Stimulated activated CD8-positive, alpha-beta memory T cell treated with anti-CD3 and anti-CD28 coated beads, Interleukin-7, amount 100 ng/mL, for 1 hour (primary cell): ENCODE data around the gene ATP2C2.
"Not testable (repeated sequence)": the region's sequence is repeated elsewhere in the genome, so short reads cannot be mapped to it uniquely, and the experiment has no call there.

Source experiments
- DNase-seq, 2 donors: peaks; one replicate each; pipeline ENCODE4 v3.0.0-alpha.2; 2020; ENCODE audit warnings: low read depth in 2 of 2

Gene ATP2C2

DNA sequence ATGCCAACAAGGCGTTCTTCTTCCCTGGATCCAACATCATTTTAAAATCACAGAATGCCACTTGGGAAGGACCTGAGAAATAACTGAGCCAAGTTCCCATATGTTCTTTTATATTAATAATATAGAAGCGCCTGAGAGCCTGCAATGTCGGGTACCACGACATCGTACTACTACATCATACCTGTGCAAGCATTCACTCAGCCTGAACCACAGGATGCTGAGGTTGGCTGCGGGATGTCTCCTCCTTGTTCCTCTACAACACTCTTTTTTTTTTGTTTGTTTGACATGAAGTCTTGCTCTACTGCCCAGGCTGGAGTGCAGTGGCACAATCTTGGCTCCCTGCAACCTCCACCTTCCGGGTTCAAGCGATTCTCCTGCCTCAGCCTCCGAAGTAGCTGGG lies 2.1 kb upstream of the ATP2C2 start:
- DNase-seq: no peak

DNA sequence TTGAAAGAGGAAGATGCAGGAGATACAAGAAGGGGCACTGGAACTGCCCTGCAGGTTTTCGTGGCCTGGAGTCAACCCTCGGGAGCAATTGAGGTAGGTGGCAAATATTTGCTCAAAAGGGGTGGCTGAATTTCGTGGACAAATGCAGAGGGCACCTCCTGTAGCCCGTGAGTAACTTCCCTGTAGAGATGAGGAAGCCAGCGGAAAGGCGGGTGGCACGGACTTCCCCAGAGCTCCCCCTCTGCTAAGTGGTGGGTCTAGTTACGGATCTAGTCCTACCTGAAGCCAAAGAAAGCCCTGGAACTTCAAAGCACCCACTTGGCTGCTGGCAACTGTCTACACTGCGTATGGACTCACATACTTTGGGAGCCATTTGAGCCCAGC lies 1.0 kb upstream of the ATP2C2 start:
- DNase-seq: no peak

DNA sequence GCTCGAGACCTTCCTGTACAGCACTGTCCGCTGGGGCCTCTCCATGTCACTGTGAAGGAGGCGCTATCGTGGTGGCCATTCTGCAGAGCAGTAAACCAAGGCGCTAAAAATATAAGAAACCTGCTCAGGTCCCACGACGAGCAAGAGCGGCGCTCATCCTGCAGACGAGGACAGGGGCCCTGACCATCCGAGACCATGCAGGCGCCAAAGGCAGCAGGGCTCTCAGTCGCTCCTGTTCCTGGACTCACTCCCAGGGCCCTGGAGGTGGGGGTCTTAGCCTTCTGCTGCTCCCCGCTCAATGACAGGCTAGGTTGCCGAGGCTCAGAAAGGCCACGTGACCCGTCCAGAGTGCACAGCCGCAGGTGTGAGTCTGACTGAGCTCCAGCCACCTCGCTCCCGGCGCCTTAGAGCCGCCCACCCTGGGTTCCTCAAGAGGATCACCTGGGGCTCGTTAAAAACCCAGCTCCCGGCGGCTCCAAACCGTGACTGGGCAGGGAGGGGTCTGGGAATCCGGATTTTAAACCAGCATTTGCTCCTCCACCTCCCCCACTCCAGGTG lies 509 bp upstream of the ATP2C2 start:
- no peak for DNase-seq

DNA sequence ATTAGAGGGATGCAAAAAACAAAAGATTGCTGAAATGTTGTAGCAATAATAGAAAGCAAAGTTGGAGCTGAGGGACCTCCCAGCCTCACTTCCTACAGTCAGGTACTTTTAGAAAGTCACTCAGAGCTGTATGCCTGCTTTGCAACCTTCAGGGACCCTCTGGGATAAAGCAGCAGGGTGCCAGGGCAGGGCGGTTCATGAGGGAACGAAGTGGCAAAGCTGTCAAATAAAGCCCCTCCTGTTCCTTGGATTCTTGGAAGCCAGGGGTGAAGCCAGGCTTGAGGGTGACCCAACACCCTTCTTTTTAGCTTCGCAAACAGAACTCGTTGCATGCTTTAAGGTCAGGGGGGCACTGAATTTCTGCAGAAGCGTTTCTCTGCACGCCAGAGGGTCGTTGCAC lies 767 bp downstream of the ATP2C2 start:
- no peak for DNase-seq

DNA sequence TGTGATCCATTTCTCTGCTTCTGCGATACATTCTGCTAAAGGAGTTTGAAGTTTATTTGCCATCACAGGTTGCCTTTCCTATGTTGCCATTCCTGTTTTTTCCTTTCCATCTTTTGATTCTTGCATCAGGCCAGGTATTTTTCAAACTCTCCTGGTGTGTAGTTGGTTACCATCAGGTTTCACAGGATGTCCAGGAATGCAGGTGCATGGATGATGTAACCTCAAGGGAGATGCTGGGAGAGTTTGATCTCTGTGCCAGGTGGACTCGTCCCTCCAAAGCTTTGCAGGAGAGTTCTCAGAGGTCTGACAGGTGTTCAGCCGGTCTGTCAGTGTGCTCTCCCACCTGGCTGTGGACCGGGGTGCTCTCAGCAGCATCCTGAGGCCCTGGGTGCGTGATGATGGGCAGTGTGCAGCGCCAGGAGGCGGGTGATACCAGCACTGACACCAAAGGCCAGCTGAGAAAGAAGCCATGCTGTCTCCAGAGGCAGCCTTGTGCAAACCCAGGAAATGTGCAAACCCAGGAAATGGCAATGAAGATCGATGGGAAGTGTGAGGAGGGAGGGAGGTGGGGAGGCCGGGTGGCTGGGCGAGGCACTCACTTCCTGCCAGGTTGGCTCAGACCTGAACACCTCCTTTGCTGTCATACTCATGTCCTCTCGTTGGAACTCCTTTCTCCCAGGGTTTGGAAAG lies 1.7 kb downstream of the ATP2C2 start:
- no peak for DNase-seq

DNA sequence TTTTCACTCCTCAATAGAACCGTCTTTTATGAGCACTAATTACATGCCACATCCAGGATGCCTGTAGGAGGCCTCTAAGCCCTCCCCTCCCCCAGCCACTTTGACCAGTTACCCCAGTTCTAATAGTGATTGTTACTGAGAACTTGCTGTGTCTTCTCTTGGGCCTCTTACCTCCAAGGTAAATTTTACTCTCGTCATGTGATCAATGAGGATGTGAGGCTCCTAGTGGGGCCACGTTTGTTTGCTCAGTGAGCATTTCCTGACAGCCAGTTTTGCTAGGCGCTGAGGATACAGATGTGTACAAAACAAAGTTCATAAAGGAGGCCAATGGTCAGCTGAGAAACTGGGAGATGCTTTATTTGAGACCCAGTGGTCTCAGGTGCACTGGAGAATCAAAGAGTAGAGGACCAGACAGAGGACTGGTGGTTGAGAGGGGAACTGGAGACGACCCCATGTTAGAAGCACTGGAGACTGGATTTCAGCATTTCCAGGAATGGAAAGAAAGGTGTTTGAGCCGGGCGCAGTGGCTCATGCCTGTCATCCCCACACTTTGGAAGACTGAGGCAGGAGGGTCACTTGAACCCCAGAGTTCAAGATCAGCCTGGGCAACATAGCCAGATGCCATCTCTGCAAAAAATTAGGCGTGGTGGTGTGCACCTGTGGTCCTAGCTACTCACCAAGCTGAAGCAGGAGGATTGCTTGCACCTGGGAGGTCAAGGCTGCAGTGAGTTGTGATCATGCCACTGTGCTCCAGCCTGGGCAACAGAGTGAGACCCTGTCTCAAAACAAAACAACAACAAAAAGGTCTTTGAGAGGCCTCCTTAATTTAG lies 2.6 kb downstream of the ATP2C2 start:
- DNase-seq: no peak

DNA sequence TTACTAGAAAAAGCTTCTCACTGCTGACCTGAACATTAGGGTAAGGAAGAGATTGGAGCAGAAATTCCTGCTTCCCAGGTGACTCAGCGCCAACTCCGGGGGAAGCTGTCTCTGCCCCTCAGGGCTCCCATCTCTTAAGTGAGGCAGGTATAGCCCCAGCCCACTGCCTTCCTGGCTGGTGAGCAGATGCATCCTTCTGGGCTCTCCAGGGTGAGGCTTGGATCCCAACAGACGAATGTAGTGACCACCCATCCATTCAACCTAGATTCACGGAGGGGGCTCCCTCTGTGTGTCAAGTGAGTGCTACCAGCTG lies 3.2 kb downstream of the ATP2C2 start:
- DNase-seq: no peak

DNA sequence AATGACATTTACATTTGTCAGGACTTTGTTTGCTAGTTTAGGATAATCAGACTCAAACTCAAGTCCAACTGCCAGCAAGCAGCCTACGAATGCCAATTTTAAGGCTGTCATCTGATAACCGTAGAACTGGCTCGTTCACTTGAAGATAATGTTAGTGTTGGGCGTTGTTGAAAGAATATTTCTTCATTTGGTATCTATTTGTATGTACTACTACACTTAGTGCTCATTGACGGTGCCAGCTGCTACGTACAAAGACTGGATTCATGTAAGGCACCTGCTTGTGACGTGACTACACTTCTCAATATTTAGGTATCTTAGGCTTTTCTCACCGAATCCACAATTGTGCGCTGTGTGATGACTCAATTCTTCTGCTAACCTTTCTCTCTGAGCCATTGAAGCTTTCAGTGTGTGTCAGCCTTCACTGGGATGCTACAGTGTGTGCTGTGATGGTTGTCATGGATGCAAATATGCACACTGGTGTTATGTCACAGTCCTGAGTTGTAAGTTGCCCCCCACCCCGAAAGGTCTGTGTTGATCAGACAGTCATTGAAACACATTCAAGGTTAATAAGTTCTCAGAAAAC lies 5.7 kb downstream of the ATP2C2 start:
- no peak for DNase-seq

DNA sequence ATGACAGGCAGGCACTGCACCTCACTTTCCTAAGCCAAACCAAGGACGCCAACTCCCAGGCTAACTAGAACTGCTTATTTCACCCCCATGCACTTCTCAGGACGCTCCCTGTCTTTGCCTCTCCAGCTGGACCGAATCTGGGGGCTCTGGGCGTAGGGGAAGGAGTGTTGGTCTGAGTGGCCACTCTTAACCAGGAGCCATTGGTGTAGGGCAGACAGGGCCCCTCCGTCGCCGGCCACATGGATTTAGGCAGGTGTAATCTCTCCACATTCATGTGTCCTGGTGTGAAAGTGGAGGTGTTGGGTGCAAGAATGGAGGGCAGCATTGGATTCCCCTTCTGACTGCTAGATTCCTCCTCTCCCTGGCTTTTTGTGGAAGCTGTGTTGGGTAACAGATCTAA lies 9.8 kb downstream of the ATP2C2 start:
- no peak for DNase-seq

DNA sequence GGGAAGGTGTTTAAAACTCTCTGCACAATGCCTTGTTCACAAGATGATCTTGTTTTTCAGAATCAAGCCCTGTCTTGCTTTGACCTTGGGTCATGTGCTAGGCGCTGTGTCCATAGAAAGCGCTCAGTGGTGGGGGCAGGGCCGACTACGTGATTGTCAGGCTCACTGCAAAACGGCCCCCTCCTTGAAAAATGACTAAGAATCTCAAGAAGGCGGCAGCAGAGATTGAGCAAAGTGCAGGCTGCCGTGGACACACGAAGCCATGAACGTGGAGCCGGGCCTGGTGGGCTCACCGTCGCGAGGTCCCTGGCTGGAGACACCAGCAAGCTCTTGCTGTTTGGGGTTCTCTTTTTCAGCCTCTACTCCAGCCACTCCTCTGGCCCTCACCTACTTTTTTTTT lies 10.2 kb downstream of the ATP2C2 start:
- no peak for DNase-seq

DNA sequence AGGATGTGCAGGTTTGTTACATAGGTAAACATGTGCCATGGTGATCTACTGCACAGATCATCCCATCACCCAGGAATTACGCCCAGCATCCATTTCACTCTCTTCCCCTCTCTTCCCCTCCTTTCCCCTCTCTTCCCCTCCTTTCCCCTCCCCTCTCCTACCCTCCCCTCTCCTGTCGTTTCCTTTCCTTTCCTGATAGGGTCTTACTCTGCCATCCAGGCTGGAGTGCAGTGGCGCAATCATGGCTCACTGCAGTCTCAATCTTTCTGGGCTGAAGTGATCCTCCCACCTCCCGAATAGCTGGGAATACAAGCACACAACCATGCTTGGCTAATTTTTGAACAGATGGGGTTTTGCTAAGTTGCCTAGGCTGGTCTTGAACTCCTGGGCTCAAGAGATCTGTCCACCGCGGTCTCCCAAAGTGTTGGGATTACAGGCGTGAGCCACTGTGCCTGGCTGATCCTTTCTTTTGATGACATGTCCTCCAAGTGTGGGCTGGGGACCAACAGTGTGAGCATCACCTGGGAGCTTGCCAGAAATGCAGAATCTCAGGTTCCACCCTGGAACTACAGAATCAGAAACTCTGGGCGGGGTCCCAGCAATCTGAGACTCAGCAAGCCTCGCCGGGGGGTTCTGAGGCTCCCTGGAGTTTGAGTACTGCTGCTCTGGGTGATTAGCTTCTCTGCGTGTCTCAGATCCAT lies 10.8 kb downstream of the ATP2C2 start:
- no peak for DNase-seq

DNA sequence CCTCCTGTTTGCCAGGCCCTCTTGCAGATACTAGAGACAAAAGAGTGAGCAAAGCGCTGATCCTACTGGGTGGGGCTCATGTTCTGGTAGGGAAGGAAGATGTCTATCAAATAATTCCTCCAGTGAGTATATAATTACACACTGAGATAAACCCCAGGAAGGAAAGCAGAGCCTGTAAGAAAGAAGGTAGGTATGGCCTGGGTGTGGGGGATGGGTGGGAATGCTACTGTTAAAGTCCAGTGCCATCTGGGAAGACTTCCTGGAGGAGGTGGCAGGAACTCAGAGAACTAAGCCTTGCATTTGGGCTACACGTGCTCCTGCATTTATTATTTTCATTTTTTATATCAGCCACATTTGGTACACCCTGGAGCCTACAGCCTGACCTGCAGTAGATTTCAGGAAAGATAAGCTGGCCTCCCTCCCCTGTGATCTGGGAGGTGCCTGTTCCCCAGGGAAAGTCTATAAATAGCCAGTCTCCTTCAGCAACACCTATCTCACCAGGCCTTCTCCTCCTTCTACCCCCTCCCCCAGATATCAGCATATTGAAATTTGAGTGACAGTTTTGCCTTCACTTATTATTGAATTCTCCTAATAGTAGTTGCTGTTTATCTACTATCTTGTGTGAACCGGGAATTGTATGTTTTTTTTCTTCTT lies 11.5 kb downstream of the ATP2C2 start:
- DNase-seq: no peak

DNA sequence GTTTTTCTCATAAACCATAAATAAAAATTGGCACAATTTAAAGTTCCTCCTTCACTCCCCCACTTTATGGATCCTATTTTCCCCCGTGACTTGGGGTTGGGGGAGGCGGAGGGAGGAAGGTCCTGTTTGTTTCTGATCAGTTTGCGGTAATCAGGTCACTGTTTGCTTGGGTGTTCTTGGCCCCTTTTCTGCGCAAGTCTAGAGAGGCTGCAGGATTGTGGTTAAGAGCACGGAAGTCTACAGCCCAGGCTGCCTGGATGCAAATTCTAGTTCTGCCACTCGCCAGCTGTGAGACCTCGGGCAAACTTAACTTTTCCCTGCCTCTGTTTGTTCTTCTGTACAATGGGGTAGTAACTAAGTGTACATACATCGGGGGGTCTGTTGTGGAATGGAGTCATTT lies 12.1 kb downstream of the ATP2C2 start:
- no peak for DNase-seq

DNA sequence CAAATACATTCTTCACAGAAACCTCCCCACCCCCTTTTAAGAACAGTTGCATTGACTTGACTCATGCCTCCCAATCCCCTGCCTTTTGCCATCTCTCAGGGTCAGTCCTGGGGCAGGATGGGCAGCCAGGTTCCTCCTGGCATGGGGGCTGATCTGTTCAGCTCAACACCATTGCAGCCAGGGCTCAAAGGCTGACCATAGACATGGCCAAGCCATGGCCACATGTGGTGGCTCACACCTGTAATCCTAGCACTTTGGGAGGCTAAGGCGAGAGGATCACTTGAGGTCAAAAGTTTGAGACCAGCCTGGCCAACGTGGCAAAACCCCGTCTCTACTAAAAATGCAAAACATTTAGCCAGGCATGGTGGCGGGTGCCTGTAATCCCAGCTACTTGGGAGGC lies 14.1 kb downstream of the ATP2C2 start:
- DNase-seq: no peak

DNA sequence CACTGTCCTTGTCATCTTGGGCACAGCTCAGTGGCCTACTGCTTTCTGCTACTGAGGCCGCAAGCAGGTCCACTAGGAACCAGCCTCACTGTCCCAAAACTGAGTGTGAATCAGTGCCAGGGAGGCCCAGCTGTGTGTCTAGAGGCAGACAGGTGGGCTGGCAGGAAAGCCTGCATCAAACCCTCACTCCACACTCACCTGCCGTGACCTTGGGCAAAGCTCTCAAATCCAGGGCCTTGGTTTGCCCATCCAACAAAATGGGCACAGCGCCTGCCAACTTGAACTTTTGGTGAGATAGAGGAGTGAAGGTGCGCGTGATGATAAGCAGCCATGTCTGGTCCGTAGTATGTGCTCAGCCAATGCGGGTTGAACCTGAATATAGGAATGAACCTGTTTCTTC lies 14.8 kb downstream of the ATP2C2 start:
- no peak for DNase-seq

DNA sequence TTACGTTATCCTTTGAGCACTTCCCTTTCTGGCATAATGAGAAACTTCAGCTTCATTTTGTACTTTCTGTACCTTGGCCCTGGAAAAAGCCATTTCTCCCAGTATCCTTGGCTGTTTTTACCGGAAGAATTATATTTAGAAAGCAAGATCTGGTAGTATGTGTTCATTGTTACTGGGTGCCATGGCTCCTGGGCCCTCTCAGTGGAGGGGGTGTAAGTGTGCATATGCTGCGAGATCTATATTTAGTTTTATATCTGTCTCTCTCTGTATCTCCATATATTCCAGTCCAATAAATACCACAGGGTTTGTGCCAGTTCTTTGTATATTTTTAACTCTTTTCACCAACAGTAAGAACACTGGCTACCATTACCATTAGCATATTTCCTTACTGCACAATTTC lies 17.7 kb downstream of the ATP2C2 start:
- no peak for DNase-seq

DNA sequence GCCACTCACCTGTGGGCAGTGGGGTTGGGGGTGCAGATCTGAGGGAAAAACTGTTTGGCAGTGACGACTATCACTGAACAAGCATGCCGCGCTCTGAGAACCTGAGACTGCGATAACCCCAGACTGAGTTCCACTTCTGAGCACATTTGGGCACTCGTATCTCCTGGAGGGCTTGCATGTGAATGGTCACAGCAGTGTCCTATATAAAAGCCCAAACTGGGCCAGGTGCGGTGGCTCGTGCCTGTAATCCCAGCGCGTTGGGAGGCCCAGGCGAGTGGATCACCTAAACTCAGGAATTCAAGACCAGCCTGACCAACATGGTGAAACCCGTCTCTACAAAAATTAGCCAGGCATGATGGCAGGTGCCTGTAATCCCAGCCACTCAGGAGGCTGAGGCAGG lies 18.7 kb downstream of the ATP2C2 start:
- DNase-seq: no peak

DNA sequence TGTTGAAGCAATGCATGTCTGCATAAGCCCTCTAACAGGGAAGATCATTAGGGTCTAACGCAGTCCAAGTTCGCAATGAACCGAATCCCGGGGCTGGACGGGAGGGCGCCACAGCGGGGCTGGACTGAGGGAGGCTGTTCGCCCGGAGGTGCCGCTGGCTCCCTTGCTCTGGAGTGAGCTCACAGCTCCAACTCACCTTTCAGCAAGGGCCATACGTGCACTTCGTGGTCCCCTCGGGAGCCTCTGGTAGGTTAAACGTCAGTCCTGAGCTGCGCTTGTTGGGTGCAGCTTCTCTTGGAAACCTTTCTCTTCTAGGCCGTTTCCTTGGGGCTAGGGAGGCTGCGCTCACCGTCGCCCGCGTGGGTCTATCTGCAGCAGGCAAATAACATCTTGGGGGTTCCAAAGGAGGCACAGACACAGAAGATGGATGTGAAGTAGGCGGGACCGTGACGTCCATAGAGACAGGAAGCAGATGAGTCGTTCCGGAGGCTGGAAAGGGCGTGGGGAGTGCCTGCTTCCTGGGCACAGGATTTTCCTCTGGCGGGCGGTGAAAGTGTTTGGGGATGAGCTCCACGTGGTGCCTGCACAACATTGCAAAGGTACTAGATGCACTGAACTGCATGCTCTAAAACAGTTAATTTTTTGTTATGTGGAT lies 21.9 kb downstream of the ATP2C2 start:
- DNase-seq: no peak

DNA sequence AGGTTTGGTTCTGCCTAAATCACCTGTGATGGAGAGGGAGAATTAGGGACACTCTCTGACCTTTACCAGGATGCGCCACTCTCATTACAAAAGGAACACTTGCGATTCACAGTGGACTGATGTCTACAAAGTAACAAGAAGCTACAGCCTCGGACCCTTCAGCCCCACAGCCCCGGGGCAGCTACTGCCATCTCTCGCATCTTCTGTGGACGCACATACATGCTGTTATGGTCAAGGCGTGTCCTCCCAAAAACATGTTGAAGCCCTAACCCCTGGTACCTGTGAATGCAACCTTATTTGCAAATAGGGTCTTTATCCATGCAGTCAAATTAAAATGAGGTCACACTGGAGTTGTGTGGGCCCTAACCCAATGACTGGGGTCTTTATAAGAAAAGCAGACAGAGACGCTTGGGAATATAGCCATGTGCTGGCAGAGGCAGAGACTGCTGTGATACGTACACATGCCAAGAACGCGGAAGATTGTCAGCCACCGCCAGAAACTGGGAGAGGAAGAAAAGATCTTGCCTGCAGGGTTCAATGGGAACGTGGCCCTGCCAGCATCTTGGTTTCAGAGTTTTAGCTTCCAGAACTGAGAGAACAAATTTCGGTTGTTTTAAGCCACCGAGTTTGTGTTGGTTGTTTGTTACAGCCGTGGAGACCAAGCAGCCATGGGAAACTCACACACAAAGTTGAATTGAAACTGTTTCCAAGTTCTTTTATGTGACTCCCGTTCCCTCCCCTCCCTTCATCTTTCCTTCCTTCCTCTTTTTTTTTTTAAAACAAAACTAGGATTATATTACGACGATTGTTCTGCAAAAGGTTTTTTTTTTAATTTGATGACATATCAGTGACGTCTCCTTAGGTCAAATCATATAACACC lies 23.1 kb downstream of the ATP2C2 start:
- DNase-seq: no peak

DNA sequence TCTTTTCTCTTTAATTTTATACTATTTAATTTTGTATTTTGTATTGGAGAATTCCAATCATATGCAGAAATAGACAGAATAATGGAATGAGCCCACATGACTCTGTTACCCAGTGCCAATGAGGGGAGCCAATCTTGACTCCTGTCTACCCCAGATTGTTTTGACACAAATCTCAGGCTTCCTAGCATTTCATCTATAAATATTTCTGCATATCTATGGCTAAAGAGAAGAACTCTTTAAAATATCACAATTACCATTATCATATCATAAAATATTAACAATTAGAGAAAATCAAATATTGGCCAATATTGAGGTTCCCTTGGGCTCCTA lies 23.7 kb downstream of the ATP2C2 start:
- no peak for DNase-seq

DNA sequence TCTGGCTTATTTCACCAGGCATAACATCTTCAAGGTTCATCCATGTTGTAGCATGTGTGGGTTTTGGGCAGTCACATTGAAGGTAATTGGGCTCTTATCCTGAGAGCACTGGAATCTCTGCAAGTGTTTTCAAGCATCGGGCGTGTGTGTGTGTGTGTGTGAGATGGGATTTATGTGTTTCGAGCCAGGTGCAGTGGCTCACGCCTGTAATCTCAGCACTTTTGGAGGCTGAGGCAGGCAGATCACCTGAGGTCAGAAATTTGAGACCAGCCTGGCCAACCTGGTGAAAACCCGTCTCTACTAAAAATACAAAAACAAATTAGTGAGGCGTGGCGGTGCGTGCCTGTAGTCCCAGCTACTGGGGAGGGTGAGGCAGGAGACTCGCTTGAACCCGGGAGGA lies 27.7 kb downstream of the ATP2C2 start:
- DNase-seq: not testable (repeated sequence)
